ENCODE results near the gene KRTAP23-1.

- TF ChIP-seq CTCF (optimal IDR thresholded peaks at IDR 0.05 in 1 of 3, IDR thresholded peaks at IDR 0.05 in 1 of 3, conservative IDR thresholded peaks at IDR 0.05 in 1 of 3; ENCODE audit: extremely low read depth in 1 of 3, insufficient read depth in 2 of 3, low read length in 3 of 3) (no peak), EZH2 (IDR thresholded peaks at IDR 0.05; ENCODE audit: low read length) (no peak)
Observed at GRCh38 chr21:30333736-30334135, 14.7 kb downstream of the KRTAP23-1 start.
